ENCODE data around the gene PCIF1. TPM values are rescaled to one million over a fixed set of nuclear protein-coding genes. Genes with fewer than 3 reads are reported as not detected.

The PCIF1 gene
- total RNA-seq, 1 donor from 2014 or later: 43.1 TPM

GRCh38 chr20:45918779-45919537 is 15.5 kb upstream of the PCIF1 start:
- ATAC-seq (no peak), DNase-seq (no peak)
- no peaks in the 10 kb centered on the region for H3K9me3 ChIP-seq
- intact Hi-C loops (cut with DNase I): no loop called here
- H3K4me3 ChIP-seq: no peak overlapping the region
- no peaks in the 10 kb centered on the region for H3K27me3 ChIP-seq
- H3K4me1 ChIP-seq: peaks cover 48% of the 10 kb centered on the region
- no peak for TF ChIP-seq CTCF (IDR thresholded peaks at IDR 0.05)
- peak overlapping the region; percentile 67 for H3K27ac ChIP-seq
- no peaks in the 10 kb centered on the region for H3K36me3 ChIP-seq

- ATAC-seq (no peak), DNase-seq (no peak)
- Histone ChIP-seq H3K27ac (peak overlapping the region; percentile 67), H3K4me3 (no peak overlapping the region), H3K36me3 (no peaks in the 10 kb centered on the region), H3K27me3 (no peaks in the 10 kb centered on the region), H3K9me3 (no peaks in the 10 kb centered on the region), H3K4me1 (peaks cover 44% of the 10 kb centered on the region)
- intact Hi-C loops (cut with DNase I): no loop called here
- no peak for TF ChIP-seq CTCF (IDR thresholded peaks at IDR 0.05)
Measured at GRCh38 chr20:45919542-45920399, 14.7 kb upstream of the PCIF1 start.

GRCh38 chr20:45920462-45921336 is 13.8 kb upstream of the PCIF1 start:
- H3K4me3 ChIP-seq: no peak overlapping the region
- no peaks in the 10 kb centered on the region for H3K9me3 ChIP-seq
- peaks cover 43% of the 10 kb centered on the region for H3K4me1 ChIP-seq
- H3K27me3 ChIP-seq: no peaks in the 10 kb centered on the region
- no peaks in the 10 kb centered on the region for H3K36me3 ChIP-seq
- intact Hi-C loops (cut with DNase I): no loop called here
- DNase-seq (no peak), ATAC-seq (peak; percentile 18)
- H3K27ac ChIP-seq: peak overlapping the region; percentile 67
- TF ChIP-seq CTCF (IDR thresholded peaks at IDR 0.05): no peak

- intact Hi-C loops (cut with DNase I): no loop called here
- Histone ChIP-seq H3K36me3 (no peaks in the 10 kb centered on the region), H3K4me3 (no peak overlapping the region), H3K9me3 (no peaks in the 10 kb centered on the region), H3K4me1 (peaks cover 43% of the 10 kb centered on the region), H3K27ac (no peak overlapping the region), H3K27me3 (no peaks in the 10 kb centered on the region)
- no peak for TF ChIP-seq CTCF (IDR thresholded peaks at IDR 0.05)
- ATAC-seq: no peak
- DNase-seq: no peak
Measured at GRCh38 chr20:45921337-45922189, 12.9 kb upstream of the PCIF1 start.
